Suppressor macrophage (primary cell): ENCODE measurements around the gene C1orf105.
"Not testable (repeated sequence)": the region's sequence is repeated elsewhere in the genome, so short reads cannot be mapped to it uniquely, and the experiment has no call there.

Source experiments
- DNase-seq, 4 experiments: peaks; one replicate each; pipeline ENCODE4 v3.0.0-alpha.2; 2020 to 2022

C1orf105 gene

GRCh38 chr1:172489847-172490246 lies 69.4 kb downstream of the C1orf105 start:
- no peak for DNase-seq

- no peak for DNase-seq
These were observed 71.9 kb downstream of the C1orf105 start for GRCh38 chr1:172492421-172492820.

GRCh38 chr1:172494166-172494565 lies 73.7 kb downstream of the C1orf105 start:
- peak; percentile 32 to 67 (median 52) for DNase-seq

GRCh38 chr1:172496127-172496526 lies 75.6 kb downstream of the C1orf105 start:
- not testable (repeated sequence) for DNase-seq

GRCh38 chr1:172496678-172497077 lies 76.2 kb downstream of the C1orf105 start:
- no peak for DNase-seq

- peak; percentile 9 to 46 (median 19) for DNase-seq
These were observed 76.7 kb downstream of the C1orf105 start for GRCh38 chr1:172497230-172497629.

GRCh38 chr1:172498857-172499256 lies 78.4 kb downstream of the C1orf105 start:
- peak; percentile 55 to 80 (median 78) for DNase-seq

GRCh38 chr1:172499636-172500141 lies 79.2 kb downstream of the C1orf105 start:
- peak; percentile 30 to 58 (median 41) for DNase-seq

- no peak for DNase-seq
These were observed 79.7 kb downstream of the C1orf105 start for GRCh38 chr1:172500207-172500606.

GRCh38 chr1:172507741-172508140 lies 87.3 kb downstream of the C1orf105 start:
- no peak for DNase-seq

GRCh38 chr1:172510479-172510878 lies 90.0 kb downstream of the C1orf105 start:
- no peak for DNase-seq

- DNase-seq: peak in 1 of 4 experiments; percentile 20
These were observed 92.1 kb downstream of the C1orf105 start for GRCh38 chr1:172512591-172512990.

GRCh38 chr1:172513479-172513878 lies 93.0 kb downstream of the C1orf105 start:
- peak in 2 of 4 experiments; percentile 16 to 26 for DNase-seq

GRCh38 chr1:172514108-172514507 lies 93.6 kb downstream of the C1orf105 start:
- DNase-seq: no peak

GRCh38 chr1:172515436-172515835 lies 95.0 kb downstream of the C1orf105 start:
- no peak for DNase-seq

GRCh38 chr1:172515927-172516326 lies 95.4 kb downstream of the C1orf105 start:
- DNase-seq: peak; percentile 60 to 87 (median 74)

- no peak for DNase-seq
These were observed 96.6 kb downstream of the C1orf105 start for GRCh38 chr1:172517081-172517480.

GRCh38 chr1:172517545-172517944 lies 97.1 kb downstream of the C1orf105 start:
- no peak for DNase-seq
